ENCODE results near the gene MUTYH. TPM values are rescaled to one million over a fixed set of nuclear protein-coding genes. Genes with fewer than 3 reads are reported as not detected.

The MUTYH gene
- total RNA-seq, 1 donor from 2014 or later = 48.2 TPM

GRCh38 chr1:45335855-45336324 is 4.3 kb downstream of the MUTYH start:
- peaks cover 31% of the 10 kb centered on the region for H3K4me1 ChIP-seq
- DNase-seq (ENCODE audit: low spot score) = no peak
- H3K4me3 Mint-ChIP-seq = no peak overlapping the region

DNA sequence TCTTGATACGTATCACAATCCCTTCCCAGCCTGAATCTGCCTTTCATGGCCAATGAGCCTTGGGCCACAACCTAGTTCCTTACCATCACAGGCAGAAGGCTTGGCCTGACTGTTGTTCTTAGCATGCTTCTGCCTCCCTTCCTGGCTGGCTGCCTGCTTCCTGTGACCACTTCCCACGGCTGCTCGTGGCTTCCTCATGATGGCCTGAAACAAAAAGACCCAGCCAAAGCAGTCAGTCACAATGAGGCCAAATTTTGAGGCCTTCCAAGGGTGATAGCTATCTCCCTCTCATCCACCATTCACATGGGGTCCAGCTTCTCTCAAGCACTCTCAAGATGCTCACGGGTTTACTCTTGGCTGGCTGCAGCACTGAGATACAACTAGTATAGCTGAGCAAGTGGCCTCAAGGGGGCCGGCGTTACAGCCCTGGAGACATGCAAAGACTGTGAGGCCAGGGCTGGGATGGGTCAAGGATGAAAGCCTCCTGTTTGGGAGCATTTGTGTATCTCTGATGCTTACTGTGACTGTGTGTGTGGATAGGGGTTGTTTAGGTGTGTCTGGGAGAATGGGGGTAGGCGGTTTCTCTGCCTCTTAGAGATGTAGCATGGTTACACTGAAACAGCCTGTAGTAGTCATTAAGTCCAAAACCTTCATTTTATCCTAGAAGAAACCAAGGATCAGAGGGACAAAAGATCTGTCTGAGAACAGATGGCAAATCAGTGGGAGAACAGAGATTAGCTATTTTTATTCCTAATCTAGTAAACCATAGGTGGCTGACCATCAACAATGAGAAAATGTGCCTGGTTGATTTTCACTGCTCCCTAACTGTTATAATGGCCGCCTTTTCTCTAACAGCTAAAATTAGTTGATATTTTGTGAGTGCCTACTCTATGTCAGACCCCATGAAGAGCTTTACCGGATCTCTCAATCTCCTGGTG is 5.7 kb downstream of the MUTYH start:
- H3F3A ChIP-seq (ENCODE audit: low read depth) = peaks cover 39% of the 10 kb centered on the region
- peak; percentile 26 for TF ChIP-seq CTCF (IDR thresholded peaks at IDR 0.05)
- no peak for TF ChIP-seq EZH2phosphoT487 (IDR thresholded peaks at IDR 0.05)
- peak; percentile 41 for DNase-seq (ENCODE audit: low spot score)
- H3K79me2 ChIP-seq (ENCODE audit: low read depth) = peaks cover 44% of the 10 kb centered on the region
- H3K27me3 ChIP-seq = no peaks in the 10 kb centered on the region
- no peak overlapping the region for H3K4me3 Mint-ChIP-seq
- H3K27ac ChIP-seq = peak overlapping the region; percentile 80
- peaks cover 29% of the 10 kb centered on the region for H3K4me1 ChIP-seq
- H3K9me3 Mint-ChIP-seq = no peaks in the 10 kb centered on the region
- no peaks in the 10 kb centered on the region for H3K36me3 ChIP-seq
- H3K27me3 Mint-ChIP-seq (ENCODE audit: insufficient read depth, low read depth) = no peaks in the 10 kb centered on the region
- H3K4me1 Mint-ChIP-seq = peaks cover 35% of the 10 kb centered on the region
- H3K4me3 ChIP-seq = no peak overlapping the region
- H3K9ac ChIP-seq = no peak overlapping the region
- H3K36me3 Mint-ChIP-seq = peaks cover 19% of the 10 kb centered on the region
- no peaks in the 10 kb centered on the region for H3K9me3 ChIP-seq (ENCODE audit: low read depth)
- peak overlapping the region; percentile 47 for H3K27ac Mint-ChIP-seq
- H4K20me1 ChIP-seq (ENCODE audit: low read depth) = no peaks in the 10 kb centered on the region
- H3K4me2 ChIP-seq = peak overlapping the region; percentile 18
- H2AFZ ChIP-seq (replicated peaks) = no peak overlapping the region

More at GRCh38 chr1:45335855-45336324, 4.3 kb downstream of the MUTYH start:
- H3F3A ChIP-seq (ENCODE audit: low read depth) = peaks cover 43% of the 10 kb centered on the region
- peaks cover 2% of the 10 kb centered on the region for H3K27me3 Mint-ChIP-seq (ENCODE audit: insufficient read depth, low read depth)
- H3K4me1 Mint-ChIP-seq = peaks cover 38% of the 10 kb centered on the region
- H3K27ac ChIP-seq = peak overlapping the region; percentile 80
- no peaks in the 10 kb centered on the region for H3K9me3 ChIP-seq (ENCODE audit: low read depth)
- no peaks in the 10 kb centered on the region for H3K9me3 Mint-ChIP-seq
- H3K4me3 ChIP-seq = no peak overlapping the region
- H3K36me3 ChIP-seq = no peaks in the 10 kb centered on the region
- H4K20me1 ChIP-seq (ENCODE audit: low read depth) = no peaks in the 10 kb centered on the region
- peaks cover 50% of the 10 kb centered on the region for H3K79me2 ChIP-seq (ENCODE audit: low read depth)
- no peaks in the 10 kb centered on the region for H3K27me3 ChIP-seq
- H3K36me3 Mint-ChIP-seq = peaks cover 18% of the 10 kb centered on the region
- no peak overlapping the region for H3K9ac ChIP-seq
- H3K4me2 ChIP-seq = no peak overlapping the region
- TF ChIP-seq EZH2phosphoT487 (IDR thresholded peaks at IDR 0.05) (no peak), EZH2 (IDR thresholded peaks at IDR 0.05) (no peak), CTCF (IDR thresholded peaks at IDR 0.05) (no peak)
- no peak overlapping the region for H2AFZ ChIP-seq (replicated peaks)
- H3K27ac Mint-ChIP-seq = peak overlapping the region; percentile 59

GRCh38 chr1:45332346-45332720 is 7.9 kb downstream of the MUTYH start:
- Histone ChIP-seq H3K4me2 (no peak overlapping the region), H3K79me2 (ENCODE audit: low read depth) (peaks cover 21% of the 10 kb centered on the region), H3K27me3 (no peaks in the 10 kb centered on the region), H4K20me1 (ENCODE audit: low read depth) (no peaks in the 10 kb centered on the region), H3K36me3 (no peaks in the 10 kb centered on the region), H3F3A (ENCODE audit: low read depth) (peaks cover 52% of the 10 kb centered on the region), H3K9ac (no peak overlapping the region), H2AFZ (replicated peaks) (no peak overlapping the region), H3K4me3 (no peak overlapping the region), H3K4me1 (peaks cover 41% of the 10 kb centered on the region), H3K9me3 (ENCODE audit: low read depth) (no peaks in the 10 kb centered on the region), H3K27ac (no peak overlapping the region)
- H3K36me3 Mint-ChIP-seq = peaks cover 16% of the 10 kb centered on the region
- TF ChIP-seq EZH2phosphoT487 (IDR thresholded peaks at IDR 0.05) = no peak
- no peaks in the 10 kb centered on the region for H3K27me3 Mint-ChIP-seq (ENCODE audit: insufficient read depth, low read depth)
- no peak overlapping the region for H3K4me3 Mint-ChIP-seq
- no peak for DNase-seq (ENCODE audit: low spot score)
- H3K27ac Mint-ChIP-seq = no peak overlapping the region
- H3K9me3 Mint-ChIP-seq = no peaks in the 10 kb centered on the region
- peaks cover 43% of the 10 kb centered on the region for H3K4me1 Mint-ChIP-seq

All from neural progenitor cell (in vitro differentiated cells).